Middle frontal gyrus (tissue), 1 donor: ENCODE data around the gene RASA4B.
"Not testable (repeated sequence)": the region's sequence is repeated elsewhere in the genome, so short reads cannot be mapped to it uniquely, and the experiment has no call there.

ENCODE experiments used
- DNase-seq: peaks from one replicate; pipeline ENCODE4 v3.0.0-alpha.2; 2015; ENCODE audit warnings: low spot score; ENCODE audit errors: extremely low spot score

Gene RASA4B

DNA sequence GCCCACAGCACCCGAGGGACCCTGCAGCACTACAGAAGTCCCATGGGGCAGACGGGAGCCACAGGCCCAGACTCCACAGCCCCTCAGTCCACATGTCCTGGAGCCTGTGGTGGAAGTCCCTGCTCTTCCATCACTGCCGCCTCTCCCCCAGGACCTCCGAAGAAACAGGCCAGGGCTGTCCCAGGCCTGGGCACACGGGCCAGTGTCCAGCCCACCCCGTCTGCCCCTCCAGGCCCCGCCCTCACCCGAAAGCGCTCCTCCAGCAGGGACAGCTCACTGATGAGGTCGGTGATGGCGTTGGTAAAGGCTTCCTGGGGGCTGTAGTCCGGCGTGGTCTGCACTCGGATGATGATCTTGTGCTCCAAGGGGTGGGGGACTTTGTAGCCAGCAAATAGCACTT lies 43.5 kb downstream of the RASA4B start:
- DNase-seq = not testable (repeated sequence)

DNA sequence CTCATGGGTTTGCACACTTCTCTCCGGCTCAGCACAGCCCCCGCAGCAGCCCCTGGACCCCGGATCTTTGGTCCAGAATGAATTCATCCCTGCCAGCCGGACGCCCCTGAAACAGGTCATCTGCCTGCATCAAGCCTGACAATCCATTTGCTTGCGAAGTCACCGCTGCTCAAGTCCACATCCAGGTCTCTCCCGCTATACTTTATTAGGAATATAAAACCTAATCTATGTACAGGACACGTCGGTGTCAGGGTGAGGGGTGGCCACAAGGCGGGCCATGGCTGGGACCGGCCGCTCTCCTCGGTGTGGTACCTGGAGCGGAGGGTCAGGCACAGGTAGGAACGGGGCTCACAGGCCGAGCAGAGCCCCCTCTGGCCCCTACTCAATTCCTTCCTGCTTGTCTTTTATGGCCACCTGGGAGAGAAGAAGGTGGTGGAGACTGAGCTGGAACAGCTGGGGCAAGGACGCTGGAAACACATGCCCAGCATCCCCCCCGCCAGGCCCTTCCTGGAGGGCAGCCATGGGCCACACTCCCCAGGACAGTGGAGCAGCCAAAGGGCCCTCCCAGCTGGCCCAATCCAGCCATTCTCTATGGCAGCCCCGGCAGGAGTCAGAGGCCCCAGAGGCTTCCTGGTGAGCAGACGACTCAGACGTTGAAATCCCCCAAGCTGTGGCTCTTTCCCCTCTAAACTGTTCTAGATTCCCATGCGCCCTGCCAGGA lies 44.1 kb downstream of the RASA4B start:
- DNase-seq = no peak

DNA sequence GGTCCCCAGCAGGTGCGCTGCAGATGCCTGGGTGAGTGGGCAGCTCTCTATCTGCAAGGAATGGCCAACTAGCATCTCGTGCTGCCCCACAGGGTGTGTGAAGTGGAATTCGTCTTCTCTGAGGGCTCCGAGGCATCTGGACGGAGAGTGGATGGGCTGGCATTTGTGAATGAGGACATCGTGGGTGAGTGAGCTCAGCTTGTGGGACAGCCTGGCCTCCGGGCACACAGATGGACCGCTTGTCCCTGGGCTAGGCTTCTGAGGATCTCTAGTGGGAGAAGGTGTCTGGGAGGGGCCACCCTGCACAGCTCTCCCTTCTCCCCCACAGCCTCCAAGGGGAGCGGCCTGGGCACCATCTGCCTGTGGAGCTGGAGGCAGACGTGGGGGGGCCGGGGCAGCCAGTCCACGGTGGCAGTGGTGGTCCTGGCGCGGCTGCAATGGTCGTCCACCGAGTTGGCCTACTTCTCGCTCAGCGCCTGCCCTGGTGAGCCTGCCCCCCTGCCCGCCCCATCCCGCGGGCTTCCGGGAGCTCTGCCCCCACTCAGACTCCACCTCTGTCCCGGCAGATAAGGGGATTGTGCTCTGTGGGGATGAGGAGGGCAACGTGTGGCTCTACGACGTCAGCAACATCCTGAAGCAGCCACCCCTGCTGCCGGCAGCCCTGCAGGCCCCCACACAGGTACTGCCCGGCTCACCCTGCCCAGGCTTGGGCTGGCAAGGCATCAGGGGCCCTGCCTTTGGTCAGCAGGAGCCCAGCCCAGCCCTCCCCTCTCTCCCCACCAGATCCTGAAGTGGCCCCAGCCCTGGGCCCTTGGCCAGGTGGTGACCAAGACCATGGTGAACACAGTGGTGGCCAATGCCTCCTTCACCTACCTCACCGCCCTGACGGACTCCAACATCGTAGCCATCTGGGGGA lies 45.2 kb downstream of the RASA4B start:
- no peak for DNase-seq

DNA sequence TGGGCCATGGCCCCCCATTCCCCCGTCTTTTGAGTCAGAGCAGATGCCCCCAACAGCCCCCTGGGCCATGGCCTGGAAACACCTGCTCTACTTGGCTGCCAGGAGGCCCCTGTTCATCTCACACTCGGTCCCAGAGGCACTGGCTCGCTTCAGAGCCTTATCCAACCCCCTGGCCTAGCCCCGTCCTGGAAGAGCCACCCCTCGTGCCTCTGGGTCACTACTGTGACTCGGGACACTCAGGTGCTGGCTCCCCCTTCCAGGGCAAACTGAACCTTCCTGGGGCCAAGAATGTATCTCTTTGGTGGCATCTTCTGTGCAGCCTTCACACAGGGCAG lies 45.8 kb downstream of the RASA4B start:
- DNase-seq = no peak

DNA sequence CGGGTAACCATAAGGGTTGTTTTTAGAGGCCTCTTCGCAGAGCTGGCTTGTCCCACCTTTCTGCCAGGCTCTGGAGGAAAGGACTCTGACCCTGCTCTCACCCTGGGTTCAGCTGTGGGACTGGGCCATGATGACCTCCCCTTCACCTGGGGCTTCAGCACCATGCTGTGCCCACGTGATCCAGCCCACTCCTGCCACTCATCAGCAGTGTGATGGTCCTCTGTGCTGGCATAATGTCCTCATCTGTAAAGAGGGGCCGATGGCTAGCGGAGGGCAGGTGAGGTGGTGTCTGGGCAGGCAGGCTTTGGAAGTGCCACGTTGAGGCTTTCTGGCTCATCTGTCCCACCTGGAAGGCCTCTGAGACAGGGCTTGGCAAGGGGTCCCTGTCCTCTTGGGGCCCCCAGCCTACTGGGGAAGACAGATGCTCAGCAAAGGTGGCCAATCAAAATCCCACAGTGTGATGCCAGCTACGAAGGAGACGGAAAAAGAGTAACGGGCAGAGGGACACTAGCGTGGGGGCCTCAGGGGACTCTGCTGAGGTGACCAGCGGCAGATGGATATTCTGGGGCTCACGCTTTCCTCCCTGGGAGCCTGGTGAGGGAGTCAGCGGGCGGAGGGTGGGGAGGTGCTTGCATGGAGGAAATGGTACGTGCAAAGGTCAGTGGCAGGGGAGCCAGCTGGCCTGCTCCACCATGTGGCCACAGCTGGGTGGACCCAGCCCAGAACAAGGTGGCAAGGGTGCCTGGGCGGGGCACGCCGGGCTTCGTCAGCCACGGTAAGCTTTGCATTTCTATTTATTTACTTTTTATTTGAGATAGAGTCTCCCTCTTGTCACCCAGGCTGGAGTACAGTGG lies 47.4 kb downstream of the RASA4B start:
- no peak for DNase-seq

DNA sequence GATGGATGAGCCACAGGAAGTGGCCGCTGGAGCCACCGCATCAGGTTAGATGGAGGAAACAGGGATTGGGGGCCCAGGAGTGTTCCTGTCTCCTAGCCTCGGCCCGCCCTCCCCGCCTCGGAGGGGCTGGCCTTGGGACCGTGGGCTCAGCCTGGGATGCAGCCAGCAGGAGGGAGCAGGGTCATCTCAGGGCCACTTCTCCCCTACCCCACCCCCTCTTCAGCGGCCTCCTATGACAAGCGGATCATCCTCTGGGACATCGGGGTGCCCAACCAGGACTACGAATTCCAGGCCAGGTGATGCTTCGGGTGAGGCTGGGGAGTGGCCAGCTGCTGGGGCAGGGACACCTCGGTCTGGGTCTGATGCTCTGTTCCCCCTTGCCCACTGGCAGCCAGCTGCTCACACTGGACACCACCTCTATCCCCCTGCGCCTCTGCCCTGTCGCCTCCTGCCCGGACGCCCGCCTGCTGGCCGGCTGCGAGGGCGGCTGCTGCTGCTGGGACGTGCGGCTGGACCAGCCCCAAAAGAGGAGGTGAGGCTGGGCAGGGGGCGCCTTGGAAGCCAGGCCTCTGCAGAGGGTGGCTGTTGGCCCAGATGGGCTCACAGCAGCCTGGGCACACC lies 48.1 kb downstream of the RASA4B start:
- no peak for DNase-seq

DNA sequence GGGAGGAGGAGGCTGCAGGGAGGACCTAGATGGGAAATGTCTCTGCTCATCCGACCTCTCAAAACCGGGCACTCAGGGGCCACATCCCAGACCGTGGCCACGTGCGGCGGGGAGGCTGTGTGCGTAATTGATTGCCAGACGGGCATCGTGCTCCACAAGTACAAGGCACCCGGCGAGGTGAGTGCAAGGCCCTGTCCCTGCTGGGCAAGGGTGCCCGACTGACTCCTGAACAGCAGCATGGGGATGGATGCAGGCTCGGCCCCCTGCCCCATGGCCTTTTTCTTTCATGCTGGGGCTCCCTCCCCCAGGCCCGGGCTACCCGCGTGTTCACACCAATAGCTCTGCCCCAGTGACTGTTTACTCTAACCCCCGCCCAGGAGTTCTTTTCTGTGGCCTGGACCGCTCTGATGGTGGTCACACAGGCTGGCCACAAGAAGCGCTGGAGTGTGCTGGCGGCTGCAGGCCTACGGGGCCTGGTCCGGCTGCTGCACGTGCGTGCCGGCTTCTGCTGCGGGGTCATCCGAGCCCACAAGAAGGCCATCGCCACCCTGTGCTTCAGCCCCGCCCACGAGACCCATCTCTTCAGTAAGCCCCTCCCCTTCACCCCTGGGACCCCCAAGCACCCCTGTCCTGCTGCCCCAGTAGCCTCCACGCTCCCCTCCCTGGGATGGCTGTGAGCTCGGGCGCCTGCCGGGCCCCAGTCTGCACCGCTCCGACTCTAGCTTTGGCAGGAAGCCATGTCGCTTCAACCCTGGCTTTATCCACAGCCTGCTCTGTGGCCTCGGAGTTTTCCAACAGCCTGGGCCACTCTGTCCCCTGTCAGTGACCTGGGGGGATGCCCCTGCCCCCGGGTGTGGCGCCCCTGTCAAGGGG lies 48.9 kb downstream of the RASA4B start:
- DNase-seq = no peak

DNA sequence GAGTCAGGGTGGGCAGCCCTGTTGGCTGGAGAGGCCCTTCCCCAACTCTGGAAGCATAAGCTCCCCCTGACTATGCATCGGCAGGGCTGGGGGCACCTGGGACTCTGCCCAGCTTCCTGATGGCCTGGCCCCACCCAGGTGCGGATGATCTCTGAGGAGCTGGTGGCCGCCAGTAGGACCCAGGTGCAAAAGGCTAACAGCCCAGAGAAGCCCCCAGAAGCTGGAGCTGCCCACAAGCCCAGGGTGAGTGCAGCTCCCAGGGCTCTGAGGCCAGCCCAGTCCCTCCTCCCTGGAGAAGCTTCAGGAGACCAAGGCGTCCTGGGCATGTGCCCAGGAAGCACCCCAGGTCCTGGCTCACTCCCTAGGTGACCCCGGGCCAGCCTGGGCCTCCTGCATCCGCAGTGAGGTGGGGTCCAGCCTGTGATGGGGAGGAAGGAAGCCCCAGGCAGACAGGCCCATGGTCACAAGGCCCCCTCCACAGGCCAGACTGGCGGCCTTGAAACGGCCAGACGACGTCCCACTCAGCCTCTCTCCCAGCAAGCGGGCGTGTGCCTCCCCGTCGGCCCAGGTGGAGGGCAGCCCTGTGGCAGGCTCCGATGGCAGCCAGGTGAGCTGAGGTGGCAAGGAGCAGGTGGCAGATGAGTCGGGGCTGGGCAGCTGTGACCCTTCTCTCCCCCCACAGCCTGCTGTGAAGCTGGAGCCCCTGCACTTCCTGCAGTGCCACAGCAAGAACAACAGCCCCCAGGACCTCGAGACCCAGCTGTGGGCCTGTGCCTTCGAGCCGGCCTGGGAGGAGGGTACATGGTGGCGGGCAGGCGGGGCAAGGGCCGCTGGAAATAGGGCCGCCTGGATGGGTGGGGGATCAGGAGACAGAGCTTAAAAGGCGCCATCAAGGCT lies 49.7 kb downstream of the RASA4B start:
- no peak for DNase-seq

DNA sequence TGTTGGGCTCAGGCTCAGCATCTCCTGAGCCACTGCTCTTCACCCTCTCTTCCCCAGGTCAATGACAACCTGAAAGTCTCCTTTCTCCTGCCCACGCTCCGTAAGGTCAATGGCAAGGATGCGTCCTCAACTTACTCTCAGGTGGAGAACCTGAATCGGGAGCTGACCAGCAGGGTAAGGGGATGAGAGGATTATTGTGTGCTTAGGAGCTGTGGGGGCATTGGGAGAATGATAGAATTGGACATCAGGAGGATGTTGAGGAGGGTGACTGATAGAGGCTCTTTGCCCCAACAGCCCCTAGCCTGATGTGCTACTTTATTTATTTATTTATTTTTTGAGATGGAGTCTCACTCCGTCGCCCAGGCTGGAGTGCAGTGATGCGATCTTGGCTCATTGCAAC lies 51.5 kb downstream of the RASA4B start:
- no peak for DNase-seq

DNA sequence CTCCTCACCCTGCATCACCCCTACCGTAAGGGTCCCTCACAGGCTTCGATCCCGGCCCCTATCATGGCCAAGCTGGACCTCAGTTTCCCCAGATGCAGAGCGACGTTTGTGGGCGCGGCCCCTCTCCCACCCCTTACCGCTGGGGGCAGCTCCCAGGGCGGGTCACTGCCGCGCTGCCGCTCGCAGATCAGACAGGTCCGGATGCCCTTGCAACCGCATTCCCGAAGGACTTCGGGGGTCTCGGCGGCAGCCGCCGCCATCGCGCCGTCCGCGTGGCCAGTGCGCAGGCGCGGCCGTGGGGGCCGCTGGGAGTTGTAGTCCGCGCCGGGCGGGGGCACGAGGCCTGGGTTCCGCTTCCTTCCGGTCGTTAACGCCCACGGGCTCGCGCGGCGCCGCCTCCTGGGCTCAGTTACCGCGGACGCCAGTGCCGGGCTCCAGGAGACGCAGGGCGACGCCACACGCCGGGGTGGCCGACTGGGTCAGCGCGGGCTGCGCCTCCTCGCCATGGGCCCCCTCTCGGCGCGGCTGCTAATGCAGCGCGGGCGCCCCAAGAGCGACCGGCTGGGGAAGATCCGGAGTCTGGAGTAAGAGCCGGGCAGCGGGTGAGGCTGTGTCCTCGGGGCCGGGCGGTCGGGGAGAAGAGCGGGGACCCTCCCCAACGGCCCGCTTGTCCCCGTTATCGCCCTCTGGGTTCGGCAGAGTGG lies 52.8 kb downstream of the RASA4B start, which contains the start of the genes ALKBH4 and LRWD1:
Gene ALKBH4 (minus strand): TSS at position 287 of the 704 bp plus-strand sequence. CDS start 27 bp downstream, at position 260.
Gene LRWD1 (plus strand): TSS at position 408 of the 704 bp plus-strand sequence. CDS start 97 bp downstream, at position 505.
- peak; percentile 89 for DNase-seq

DNA sequence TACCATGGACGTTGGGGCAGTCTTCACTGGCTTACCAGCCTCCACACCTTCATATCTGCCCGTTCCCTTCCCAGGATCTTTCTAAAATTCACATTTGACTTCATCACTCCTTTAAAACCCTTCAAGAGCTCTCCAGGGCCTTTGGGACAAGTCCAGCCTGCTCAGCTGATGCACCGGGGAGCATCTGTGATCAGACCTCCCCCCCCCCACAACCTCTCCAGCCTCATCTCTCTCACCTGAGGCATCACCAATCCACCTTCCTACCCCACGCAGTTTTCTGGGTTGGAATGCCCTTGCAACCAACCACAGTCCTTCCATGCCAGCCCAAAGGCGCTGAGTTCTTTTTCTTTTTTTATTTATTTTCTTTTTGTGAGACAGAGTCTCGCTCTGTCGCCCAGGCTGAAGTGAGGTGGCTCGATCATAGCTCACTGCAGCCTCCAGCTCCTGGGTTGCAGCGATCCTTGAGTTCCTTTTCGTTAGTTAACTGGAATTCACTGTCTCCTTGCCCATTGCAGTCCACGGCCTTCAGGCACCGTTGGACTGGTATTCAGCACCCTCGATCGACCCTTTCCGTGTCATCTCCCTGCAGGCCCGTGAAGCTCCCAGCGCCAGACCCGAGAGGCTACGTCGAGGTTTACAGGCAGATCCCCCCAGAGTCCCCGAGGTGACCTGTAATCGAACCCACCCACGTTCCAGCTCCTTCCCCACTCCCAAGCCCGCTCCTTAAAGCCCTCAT lies 53.6 kb downstream of the RASA4B start:
- DNase-seq = no peak

DNA sequence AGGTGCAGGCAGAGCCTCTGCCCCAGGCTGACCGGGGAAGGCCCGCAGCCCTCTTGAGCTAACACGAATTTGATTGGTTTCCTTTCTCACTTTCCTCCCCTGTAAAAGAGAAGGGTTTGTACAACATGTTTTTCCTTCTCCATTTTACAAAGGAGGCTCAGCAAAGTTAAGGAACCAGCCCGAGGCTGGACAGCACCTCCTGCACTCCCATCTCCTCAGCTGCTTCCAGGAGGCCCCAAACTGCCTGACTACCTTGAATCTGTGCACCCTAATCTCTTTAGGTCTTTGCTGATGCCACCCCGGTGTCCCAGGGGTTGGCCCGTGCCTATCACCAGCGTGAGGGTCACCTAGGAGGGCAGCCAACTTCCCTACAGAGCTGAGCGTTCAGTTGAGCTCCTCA lies 57.1 kb downstream of the RASA4B start:
- no peak for DNase-seq

DNA sequence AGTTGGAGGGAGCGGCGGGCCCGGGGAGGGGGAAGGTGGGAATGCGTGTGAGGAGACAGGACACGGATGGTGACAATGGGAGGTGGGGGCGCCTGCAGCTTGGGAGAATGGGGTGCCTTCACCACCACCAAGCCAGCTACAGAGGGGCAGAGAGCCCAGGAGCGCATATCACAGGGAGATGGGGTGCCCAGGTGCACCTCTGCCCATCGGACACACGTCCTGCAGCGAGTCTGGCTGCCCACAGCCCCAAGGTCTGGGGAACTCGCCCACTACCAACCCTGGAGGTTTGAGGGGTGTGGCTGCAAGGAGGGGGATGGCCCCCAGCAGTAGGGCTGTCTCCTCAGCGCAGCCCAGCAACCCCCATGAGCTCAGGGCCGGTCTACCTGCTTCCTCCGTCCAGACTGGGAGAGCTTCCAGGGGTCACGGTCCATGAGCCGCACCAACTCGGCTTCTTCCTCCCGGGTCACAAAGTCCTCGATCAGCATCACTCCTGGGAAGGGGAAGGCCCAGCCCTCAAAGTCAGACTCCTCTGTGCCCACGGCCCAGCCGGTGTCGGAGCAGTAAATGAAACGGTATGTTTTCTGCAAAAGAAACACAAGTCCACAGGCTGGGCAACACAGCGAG lies 58.2 kb downstream of the RASA4B start:
- no peak for DNase-seq

DNA sequence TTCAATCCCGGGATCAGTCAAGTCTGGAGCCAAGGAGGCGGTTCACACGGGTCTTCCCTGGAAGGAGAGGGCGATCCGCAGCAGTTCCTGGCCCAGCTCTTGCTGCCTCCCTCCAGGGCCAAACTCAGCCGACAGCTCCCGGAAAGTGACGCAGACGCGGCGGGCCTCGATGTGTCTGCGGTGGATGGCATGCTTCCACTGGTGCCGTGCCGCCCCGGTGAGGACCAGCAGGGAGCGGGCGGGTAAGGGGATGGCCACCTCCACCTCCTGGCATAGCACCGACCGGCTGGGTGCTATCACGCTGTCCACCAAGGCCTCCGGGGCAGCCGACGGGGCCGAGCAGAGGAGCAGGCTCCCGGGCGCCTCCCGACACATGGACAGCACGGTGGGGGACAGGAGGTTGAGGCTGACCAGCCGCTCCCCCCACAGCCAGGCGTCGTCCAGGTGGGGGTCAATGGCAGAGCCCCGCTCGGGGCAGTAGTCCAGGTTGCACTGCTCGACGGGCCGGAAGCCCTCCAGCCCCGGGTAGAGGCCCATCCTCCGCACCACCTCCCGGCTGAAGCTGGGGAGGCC lies 60.1 kb downstream of the RASA4B start:
- no peak for DNase-seq

DNA sequence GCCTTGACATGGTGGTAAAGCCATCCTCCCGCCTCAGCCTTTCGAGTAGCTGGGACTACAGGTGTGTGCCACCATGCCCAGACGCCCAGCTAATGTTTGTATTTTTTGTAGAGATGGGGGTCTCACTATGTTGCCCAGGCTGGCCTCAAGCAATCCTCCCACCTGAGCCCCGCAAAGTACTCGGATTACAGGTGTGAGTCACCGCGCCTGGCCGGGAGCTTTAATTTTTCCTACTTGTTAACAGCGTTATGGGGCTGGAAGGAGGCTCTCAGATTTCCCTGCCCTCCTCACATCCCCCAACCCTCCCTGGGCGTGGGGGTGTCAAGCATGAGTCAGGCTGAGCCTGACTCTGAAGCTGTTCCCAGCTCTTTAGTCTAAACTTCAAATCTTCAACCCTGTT lies 61.2 kb downstream of the RASA4B start:
- no peak for DNase-seq

DNA sequence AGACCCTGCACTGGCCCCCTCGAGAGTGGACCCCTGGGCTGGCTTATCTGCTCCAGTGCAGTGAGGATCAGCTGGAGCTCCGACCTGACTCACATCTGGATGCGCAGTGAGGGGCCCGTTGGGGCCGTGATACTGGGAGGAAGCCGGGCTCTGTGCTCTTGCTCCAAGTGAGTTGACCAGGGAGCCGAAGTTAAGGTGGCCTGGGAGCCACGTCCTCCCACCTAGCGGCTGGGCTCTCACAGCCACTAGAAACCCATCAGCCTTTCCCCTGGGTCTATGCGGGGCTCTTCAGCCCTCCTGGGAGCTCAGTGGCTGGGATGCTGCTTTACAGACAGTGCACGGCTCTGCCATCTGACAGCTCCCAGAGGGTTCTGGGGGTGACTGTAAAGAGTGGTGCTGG lies 62.0 kb downstream of the RASA4B start:
- DNase-seq = no peak

DNA sequence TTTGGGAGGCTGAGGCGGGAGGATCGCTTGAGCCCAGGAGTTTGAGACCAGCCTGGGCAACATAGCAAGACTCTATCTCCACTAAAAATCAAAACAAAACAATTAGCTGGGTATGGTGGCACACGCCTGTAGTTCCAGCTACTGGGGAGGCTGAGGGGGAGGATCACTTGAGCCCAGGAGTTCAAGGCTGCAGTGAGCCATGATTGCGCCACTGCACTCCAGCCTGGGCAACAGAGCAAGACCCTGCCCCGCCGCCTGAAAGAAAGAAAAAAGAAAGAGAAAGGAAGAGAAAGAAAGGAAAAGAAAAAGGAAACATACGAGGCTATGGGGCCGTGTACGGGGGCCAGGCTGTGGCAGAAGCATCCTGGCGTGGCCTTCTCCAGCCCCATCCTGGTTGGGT lies 62.6 kb downstream of the RASA4B start:
- DNase-seq = not testable (repeated sequence)
